B cell (primary cell): ENCODE measurements around the gene MOV10L1.

ENCODE experiments used
- CTCF ChIP-seq: fragments of 200-600 bp; IDR thresholded peaks from one replicate; pipeline ENCODE4 v1.8.0; 2022; ENCODE audit warnings: antibody characterized with exemption, mild to moderate bottlenecking
- EZH2 ChIP-seq: IDR thresholded peaks from 2 replicates; pipeline ENCODE4 v1.6.1; 2012; ENCODE audit warnings: borderline replicate concordance, low read depth, mild to moderate bottlenecking, moderate library complexity, low read length; ENCODE audit not compliant: insufficient read depth, poor library complexity, severe bottlenecking

GRCh38 chr22:50092342-50092741, 2.5 kb downstream of the MOV10L1 start:
- no peak for TF ChIP-seq EZH2
- no peak for TF ChIP-seq CTCF
